Breast epithelium (tissue), 3 donors: ENCODE measurements around the gene CAB39.

Experiments
- POLR2AphosphoS5 ChIP-seq, 3 donors: sonication (generic); formaldehyde crosslinking; IDR thresholded peaks; one replicate each; pipeline ENCODE4 v1.6.1; 2017; ENCODE audit warnings: antibody characterized with exemption in 3 of 3
- TF ChIP-seq, protein P1 (sequence below), 3 donors: fragments of 450-650 bp; IDR thresholded peaks; one replicate each; pipeline ENCODE4 v1.5.1; 2016 to 2017; ENCODE audit warnings: antibody characterized with exemption in 3 of 3, mild to moderate bottlenecking in 3 of 3, moderate library complexity in 3 of 3

DNA sequence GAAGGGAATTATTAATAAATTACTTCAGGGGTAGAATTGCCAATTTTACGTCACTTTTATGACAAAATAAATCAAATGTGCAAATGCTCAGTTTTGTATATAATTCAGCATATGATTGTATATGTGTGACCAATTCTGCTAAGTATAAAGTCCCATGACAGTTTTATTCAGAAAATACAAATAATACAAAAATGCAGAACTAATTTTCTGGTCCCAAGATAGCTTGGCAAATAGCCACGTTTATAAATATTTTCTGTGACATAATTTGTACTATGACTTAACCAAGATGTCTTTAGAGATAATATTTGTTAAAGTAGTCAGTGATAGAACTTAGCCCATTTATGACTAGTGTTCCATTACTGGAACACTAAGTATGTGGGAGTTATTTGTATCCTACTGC, 24.2 kb upstream of the CAB39 start:
- TF ChIP-seq, protein P1, sequence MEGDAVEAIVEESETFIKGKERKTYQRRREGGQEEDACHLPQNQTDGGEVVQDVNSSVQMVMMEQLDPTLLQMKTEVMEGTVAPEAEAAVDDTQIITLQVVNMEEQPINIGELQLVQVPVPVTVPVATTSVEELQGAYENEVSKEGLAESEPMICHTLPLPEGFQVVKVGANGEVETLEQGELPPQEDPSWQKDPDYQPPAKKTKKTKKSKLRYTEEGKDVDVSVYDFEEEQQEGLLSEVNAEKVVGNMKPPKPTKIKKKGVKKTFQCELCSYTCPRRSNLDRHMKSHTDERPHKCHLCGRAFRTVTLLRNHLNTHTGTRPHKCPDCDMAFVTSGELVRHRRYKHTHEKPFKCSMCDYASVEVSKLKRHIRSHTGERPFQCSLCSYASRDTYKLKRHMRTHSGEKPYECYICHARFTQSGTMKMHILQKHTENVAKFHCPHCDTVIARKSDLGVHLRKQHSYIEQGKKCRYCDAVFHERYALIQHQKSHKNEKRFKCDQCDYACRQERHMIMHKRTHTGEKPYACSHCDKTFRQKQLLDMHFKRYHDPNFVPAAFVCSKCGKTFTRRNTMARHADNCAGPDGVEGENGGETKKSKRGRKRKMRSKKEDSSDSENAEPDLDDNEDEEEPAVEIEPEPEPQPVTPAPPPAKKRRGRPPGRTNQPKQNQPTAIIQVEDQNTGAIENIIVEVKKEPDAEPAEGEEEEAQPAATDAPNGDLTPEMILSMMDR (IDR thresholded peaks at IDR 0.05): no peak
- TF ChIP-seq POLR2AphosphoS5 (IDR thresholded peaks at IDR 0.05): no peak
